GM19099 (cell line): ENCODE results near the gene TM9SF4.

Experiments
- POLR2A ChIP-seq: IDR thresholded peaks from 3 replicates; pipeline ENCODE4 v1.6.1; 2011; ENCODE audit warnings: low read depth; ENCODE audit not compliant: insufficient read length; ENCODE audit errors: extremely low read depth

TM9SF4 gene

GRCh38 chr20:32188376-32189122 lies 79.0 kb downstream of the TM9SF4 start:
- no peak for TF ChIP-seq POLR2A

- TF ChIP-seq POLR2A, result no peak
Observed at GRCh38 chr20:32189123-32189410, 79.6 kb downstream of the TM9SF4 start.

GRCh38 chr20:32189691-32190615 lies 80.4 kb downstream of the TM9SF4 start:
- TF ChIP-seq POLR2A, result no peak

- TF ChIP-seq POLR2A, result peak; percentile 6
Observed at GRCh38 chr20:32190616-32191415, 81.3 kb downstream of the TM9SF4 start.

- TF ChIP-seq POLR2A, result peak; percentile 5
Observed at GRCh38 chr20:32191422-32191821, 81.9 kb downstream of the TM9SF4 start.

GRCh38 chr20:32191873-32192272 lies 82.4 kb downstream of the TM9SF4 start:
- TF ChIP-seq POLR2A, result no peak

GRCh38 chr20:32192698-32193097 lies 83.2 kb downstream of the TM9SF4 start:
- no peak for TF ChIP-seq POLR2A

GRCh38 chr20:32193996-32194395 lies 84.5 kb downstream of the TM9SF4 start:
- no peak for TF ChIP-seq POLR2A

GRCh38 chr20:32195581-32195980 lies 86.1 kb downstream of the TM9SF4 start:
- no peak for TF ChIP-seq POLR2A

- no peak for TF ChIP-seq POLR2A
Observed at GRCh38 chr20:32199006-32199405, 89.5 kb downstream of the TM9SF4 start.

GRCh38 chr20:32201296-32201976 lies 91.9 kb downstream of the TM9SF4 start:
- no peak for TF ChIP-seq POLR2A

GRCh38 chr20:32201977-32202363 lies 92.5 kb downstream of the TM9SF4 start:
- no peak for TF ChIP-seq POLR2A

- TF ChIP-seq POLR2A, result no peak
Observed at GRCh38 chr20:32203356-32204204, 94.1 kb downstream of the TM9SF4 start.
